Tibial nerve (tissue), 4 donors: Measurements from ENCODE around the gene RARRES1. TPM values are rescaled to one million over a fixed set of nuclear protein-coding genes. Genes with fewer than 3 reads are reported as not detected.
A peak's percentile ranks its signal among the peaks of the same experiment; 100 is the strongest.

Source experiments
- DNase-seq, 2 donors: peaks; one replicate each; pipeline ENCODE4 v3.0.0-alpha.2; 2019; ENCODE audit warnings: low spot score in 2 of 2
- H3K27ac ChIP-seq, 4 donors: fragments of 200-600 bp; sonication (generic) in 3 of 4; one replicate each; pipeline ENCODE4 v1.5.1; 2017 to 2019; ENCODE audit warnings: mild to moderate bottlenecking in 1 of 4
- H3K27me3 ChIP-seq, 2 donors: fragments of 200-600 bp; sonication (generic) in 1 of 2; one replicate each; pipeline versions ENCODE4 v1.5.1 to v1.6.0; 2017 to 2019
- H3K36me3 ChIP-seq, 3 donors: fragments of 200-600 bp; sonication (generic); one replicate each; pipeline ENCODE4 v1.5.1; 2018 to 2019
- H3K4me1 ChIP-seq, 4 donors: fragments of 200-600 bp; sonication (generic) in 3 of 4; one replicate each; pipeline ENCODE4 v1.5.1; 2017 to 2019
- H3K4me3 ChIP-seq, 4 donors: fragments of 200-600 bp; sonication (generic) in 3 of 4; one replicate each; pipeline ENCODE4 v1.5.1; 2017 to 2019; ENCODE audit warnings: mild to moderate bottlenecking in 1 of 4, moderate library complexity in 1 of 4
- H3K9me3 ChIP-seq, 4 donors: fragments of 200-600 bp; sonication (generic) in 3 of 4; one replicate each; pipeline ENCODE4 v1.5.1; 2017 to 2019
- EP300 ChIP-seq, 2 donors: sonication (generic); formaldehyde crosslinking; IDR thresholded peaks; one replicate each; pipeline ENCODE4 v1.6.1; 2017; ENCODE audit warnings: antibody characterized with exemption in 2 of 2, mild to moderate bottlenecking in 1 of 2
- POLR2A ChIP-seq, 2 donors: fragments of 450-650 bp; IDR thresholded peaks; one replicate each; pipeline ENCODE4 v1.6.1; 2017; ENCODE audit warnings: antibody characterized with exemption in 2 of 2, mild to moderate bottlenecking in 2 of 2, moderate library complexity in 2 of 2
- WGBS, 2 donors: methylation state at CpG; one replicate each; pipeline ENCODE4 v1.1.5; 2018; 5-methylcytosine and 5-hydroxymethylcytosine counted together
- total RNA-seq, 4 donors: library from RNA; depleted of rRNA; stranded (reverse); fragments of >200 nt; gene quantifications; one replicate each; pipeline ENCODE4 v1.1.0, GENCODE V29; 2016
- TF ChIP-seq, protein P1 (sequence below), 5 experiments: fragments of 200-600 bp in 3 of 5; fragments of 450-650 bp in 2 of 5; sonication (generic) in 3 of 5; IDR thresholded peaks; one replicate each; pipeline ENCODE4 v1.5.1; 2016 to 2019; ENCODE audit warnings: antibody characterized with exemption in 5 of 5, mild to moderate bottlenecking in 3 of 5, moderate library complexity in 2 of 5

The RARRES1 gene
- total RNA-seq, 4 donors from 2014 or later, result 17.0 to 1,032 (median 80.4) TPM

DNA sequence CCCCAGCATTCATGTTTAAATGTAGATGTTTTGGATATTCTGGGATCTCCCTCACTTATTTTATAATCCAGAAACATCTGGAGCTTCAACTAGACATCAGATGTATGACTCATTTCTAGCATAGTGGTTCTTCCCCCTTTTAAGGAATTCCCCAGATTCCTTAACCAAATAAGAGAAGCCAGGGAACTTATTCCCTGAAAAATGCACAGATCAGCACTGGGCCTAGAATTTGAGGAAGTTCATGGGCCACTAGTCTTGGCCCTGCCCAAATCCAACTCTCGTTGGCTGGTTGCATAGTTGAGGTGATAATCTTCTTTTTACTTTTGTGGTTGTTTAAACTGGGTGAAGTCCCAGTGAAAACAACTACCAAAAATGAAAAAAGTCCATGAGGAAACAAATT is 20.4 kb downstream of the RARRES1 start:
- 29 to 56% methylated on average over 1 of the region's 1 CpG for WGBS, 2 donors

DNA sequence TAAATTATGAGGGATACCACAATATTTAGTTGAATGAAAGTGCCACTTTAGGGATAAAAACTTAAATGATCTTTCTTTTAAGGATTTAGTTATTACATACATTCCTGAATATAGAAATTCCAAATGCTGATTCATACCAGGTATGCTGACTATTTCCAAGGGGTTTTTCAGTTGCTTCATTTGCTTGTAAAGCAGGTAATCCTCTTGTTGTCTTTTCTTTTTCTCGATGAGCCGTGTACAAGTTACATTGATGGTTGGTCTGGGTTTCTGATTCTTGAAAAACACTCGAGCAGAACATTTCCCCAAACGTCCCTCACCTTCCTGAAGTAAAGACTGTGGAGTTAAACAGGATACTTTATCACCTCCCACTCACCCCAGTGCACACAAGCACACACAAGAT is 21.7 kb downstream of the RARRES1 start:
- Histone ChIP-seq H3K4me3 (no peak overlapping the region), H3K4me1 (peaks cover 0 to 45% (median 16%) of the 10 kb centered on the region in 4 donors), H3K9me3 (no peaks in the 10 kb centered on the region), H3K27ac (peak overlapping the region in 2 of 4 donors; percentile 70 to 86), H3K36me3 (peaks cover 0 to 35% (median 0%) of the 10 kb centered on the region in 3 donors), H3K27me3 (no peaks in the 10 kb centered on the region)
- no peak for DNase-seq
- WGBS, 2 donors, result 70 to 78% methylated on average over 4 of the region's 4 CpGs
- TF ChIP-seq POLR2A (IDR thresholded peaks at IDR 0.05) (no peak), EP300 (IDR thresholded peaks at IDR 0.05) (no peak)
- TF ChIP-seq, protein P1, sequence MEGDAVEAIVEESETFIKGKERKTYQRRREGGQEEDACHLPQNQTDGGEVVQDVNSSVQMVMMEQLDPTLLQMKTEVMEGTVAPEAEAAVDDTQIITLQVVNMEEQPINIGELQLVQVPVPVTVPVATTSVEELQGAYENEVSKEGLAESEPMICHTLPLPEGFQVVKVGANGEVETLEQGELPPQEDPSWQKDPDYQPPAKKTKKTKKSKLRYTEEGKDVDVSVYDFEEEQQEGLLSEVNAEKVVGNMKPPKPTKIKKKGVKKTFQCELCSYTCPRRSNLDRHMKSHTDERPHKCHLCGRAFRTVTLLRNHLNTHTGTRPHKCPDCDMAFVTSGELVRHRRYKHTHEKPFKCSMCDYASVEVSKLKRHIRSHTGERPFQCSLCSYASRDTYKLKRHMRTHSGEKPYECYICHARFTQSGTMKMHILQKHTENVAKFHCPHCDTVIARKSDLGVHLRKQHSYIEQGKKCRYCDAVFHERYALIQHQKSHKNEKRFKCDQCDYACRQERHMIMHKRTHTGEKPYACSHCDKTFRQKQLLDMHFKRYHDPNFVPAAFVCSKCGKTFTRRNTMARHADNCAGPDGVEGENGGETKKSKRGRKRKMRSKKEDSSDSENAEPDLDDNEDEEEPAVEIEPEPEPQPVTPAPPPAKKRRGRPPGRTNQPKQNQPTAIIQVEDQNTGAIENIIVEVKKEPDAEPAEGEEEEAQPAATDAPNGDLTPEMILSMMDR (IDR thresholded peaks at IDR 0.05), result no peak

More for the DNA sequence above, 20.4 kb downstream of the RARRES1 start:
- TF ChIP-seq POLR2A (IDR thresholded peaks at IDR 0.05) (no peak), EP300 (IDR thresholded peaks at IDR 0.05) (peak in 1 of 2 donors; percentile 42)
- TF ChIP-seq, protein P1 (IDR thresholded peaks at IDR 0.05), result no peak
- H3K4me1 ChIP-seq, result peaks cover 0 to 45% (median 16%) of the 10 kb centered on the region in 4 donors
- peak overlapping the region in 2 of 4 donors; percentile 70 to 86 for H3K27ac ChIP-seq
- H3K9me3 ChIP-seq, result no peaks in the 10 kb centered on the region
- no peak for DNase-seq
- peaks cover 0 to 32% (median 0%) of the 10 kb centered on the region in 3 donors for H3K36me3 ChIP-seq
- no peaks in the 10 kb centered on the region for H3K27me3 ChIP-seq
- H3K4me3 ChIP-seq, result no peak overlapping the region

DNA sequence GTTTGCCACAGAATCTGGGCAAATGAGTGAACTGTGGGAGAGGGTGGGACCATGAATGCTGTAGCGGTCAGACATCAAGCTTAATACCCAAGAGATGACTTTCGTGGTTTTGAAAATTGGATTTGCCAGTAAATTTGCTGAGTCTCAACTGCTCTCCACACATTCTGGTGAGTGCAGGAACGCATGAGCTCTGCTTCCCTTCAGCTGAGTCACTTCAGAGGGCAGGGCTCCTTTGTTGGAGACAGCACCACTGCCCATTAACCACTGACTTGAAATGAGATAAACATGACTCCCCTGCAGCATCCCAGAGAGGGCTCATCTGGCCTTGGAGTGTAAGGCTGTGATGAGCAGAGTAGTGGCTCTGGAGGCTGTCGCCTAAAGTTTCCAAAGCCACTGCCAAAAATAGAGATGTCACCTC is 22.6 kb downstream of the RARRES1 start:
- Histone ChIP-seq H3K36me3 (peaks cover 0 to 38% (median 0%) of the 10 kb centered on the region in 3 donors), H3K27ac (peak overlapping the region in 2 of 4 donors; percentile 8), H3K4me3 (no peak overlapping the region), H3K9me3 (no peaks in the 10 kb centered on the region), H3K27me3 (no peaks in the 10 kb centered on the region), H3K4me1 (peaks cover 0 to 45% (median 16%) of the 10 kb centered on the region in 4 donors)
- TF ChIP-seq POLR2A (IDR thresholded peaks at IDR 0.05), result no peak
- TF ChIP-seq, protein P1 (IDR thresholded peaks at IDR 0.05), result no peak
- TF ChIP-seq EP300 (IDR thresholded peaks at IDR 0.05), result no peak
- 43 to 58% methylated on average over 4 of the region's 4 CpGs for WGBS, 2 donors
- DNase-seq, result no peak

DNA sequence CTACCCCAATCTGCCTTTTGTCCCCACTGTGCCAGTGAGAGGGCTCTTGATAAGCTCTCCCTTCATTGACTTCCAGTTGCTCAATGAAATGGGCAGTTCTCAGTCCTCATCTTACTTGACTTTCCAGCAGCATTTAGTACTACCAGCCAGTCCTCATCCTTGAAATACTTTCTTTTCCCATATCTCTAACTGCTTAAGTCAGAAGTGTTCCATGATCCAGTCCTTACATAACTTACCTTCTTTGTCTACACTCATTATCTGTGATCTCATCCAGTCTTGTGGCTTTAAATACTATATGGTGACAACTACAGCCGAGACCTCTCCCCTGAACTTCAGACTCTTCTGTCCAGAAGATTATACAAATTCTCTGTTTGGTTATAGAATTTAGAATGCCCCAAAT is 28.7 kb downstream of the RARRES1 start:
- DNase-seq, result no peak
- WGBS, 2 donors, result 100% methylated on average over 1 of the region's 1 CpG

DNA sequence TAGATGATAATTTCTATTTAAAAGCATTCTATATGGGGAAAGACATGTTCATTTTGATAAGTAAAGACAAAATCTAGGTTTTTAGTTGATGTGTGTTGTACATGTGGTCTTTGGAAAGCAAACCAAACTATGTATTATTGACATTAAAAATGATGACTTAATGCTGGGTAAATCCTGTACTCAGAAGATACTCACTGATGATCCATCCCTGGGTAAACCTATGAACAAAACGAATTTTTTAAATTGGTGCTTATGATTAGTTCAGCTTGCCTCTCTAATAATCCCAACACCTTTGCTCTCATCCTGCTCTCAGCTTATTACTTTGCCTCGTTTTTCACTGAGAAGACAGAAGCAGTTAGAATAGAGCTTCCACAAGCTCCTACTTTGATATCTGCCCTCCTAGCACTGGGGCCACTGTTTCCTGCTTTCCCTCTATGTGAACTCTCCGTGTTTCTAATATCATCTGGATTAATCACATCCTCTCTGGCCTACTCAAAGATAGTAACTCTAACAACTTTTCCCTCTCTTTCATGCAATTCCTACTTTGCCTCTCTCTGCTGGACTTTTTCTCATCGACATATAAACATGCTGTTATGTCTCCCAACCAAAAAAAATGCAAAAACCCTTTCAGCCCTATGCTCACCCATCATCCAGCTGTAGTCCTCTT is 29.3 kb downstream of the RARRES1 start:
- no peaks in the 10 kb centered on the region for H3K9me3 ChIP-seq

More for the DNA sequence above, 28.7 kb downstream of the RARRES1 start:
- Histone ChIP-seq H3K27ac (peak overlapping the region in 1 of 4 donors; percentile 2), H3K27me3 (no peaks in the 10 kb centered on the region), H3K36me3 (peaks cover 0 to 37% (median 0%) of the 10 kb centered on the region in 3 donors), H3K4me1 (peaks cover 0 to 10% (median 4%) of the 10 kb centered on the region in 4 donors), H3K4me3 (no peak overlapping the region), H3K9me3 (no peaks in the 10 kb centered on the region)
- TF ChIP-seq EP300 (IDR thresholded peaks at IDR 0.05) (no peak), POLR2A (IDR thresholded peaks at IDR 0.05) (no peak)
- TF ChIP-seq, protein P1 (IDR thresholded peaks at IDR 0.05), result no peak

More for the DNA sequence above, 29.3 kb downstream of the RARRES1 start:
- no peaks in the 10 kb centered on the region for H3K27me3 ChIP-seq
- WGBS, 2 donors, result 76 to 84% methylated on average over 4 of the region's 4 CpGs
- DNase-seq, result no peak
- H3K4me3 ChIP-seq, result no peak overlapping the region
- H3K27ac ChIP-seq, result no peak overlapping the region
- peaks cover 0 to 31% (median 0%) of the 10 kb centered on the region in 3 donors for H3K36me3 ChIP-seq
- H3K4me1 ChIP-seq, result peaks cover 0 to 10% (median 4%) of the 10 kb centered on the region in 4 donors
- TF ChIP-seq, protein P1 (IDR thresholded peaks at IDR 0.05), result no peak
